ENCODE results near the gene CRYL1. TPM values are rescaled to one million over a fixed set of nuclear protein-coding genes. Genes with fewer than 3 reads are reported as not detected.
A peak's percentile ranks its signal among the peaks of the same experiment; 100 is the strongest.

The CRYL1 gene
- total and polyA plus RNA-seq, 2 of the 4 experiments (the other 2 are of a cell fraction), result 11.7 to 16.4 TPM

DNA sequence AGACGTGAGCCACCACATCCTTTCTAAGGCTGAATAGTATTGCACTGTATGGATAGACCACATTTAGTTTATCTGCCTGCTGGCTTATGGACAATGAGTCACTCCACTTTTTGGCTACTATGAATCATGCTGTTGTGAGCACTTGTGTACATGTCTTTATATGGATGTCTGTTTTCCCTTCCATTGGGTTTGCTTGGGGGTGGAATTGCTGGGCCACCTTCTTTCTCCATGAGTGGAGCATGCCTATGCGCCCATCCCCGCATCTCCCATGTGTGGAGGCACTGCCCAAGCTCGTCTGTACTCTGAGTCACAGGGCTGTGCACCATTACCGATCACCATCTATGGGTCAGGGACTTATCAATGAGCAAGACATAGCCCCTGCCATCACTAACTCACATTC is 166.3 kb downstream of the CRYL1 start:
- Histone ChIP-seq H3K4me3 (ENCODE audit: insufficient read depth, low read depth, low read length) (no peak overlapping the region), H3K4me1 (ENCODE audit: control insufficient read depth, insufficient read depth, low read length) (peaks cover 5% of the 10 kb centered on the region), H4K5ac (ENCODE audit: low read depth, low read length) (0 out of 2 replicates have a peak overlapping the region, but pooled peaks have one; percentile 6), H3K23ac (ENCODE audit: low read depth, low read length) (peak overlapping the region; percentile 69; the same call in 1 of the 2 replicates), H3K56ac (ENCODE audit: extremely low read depth, insufficient read depth, low read length) (peak overlapping the region; percentile 5; the same call in 1 of the 2 replicates), H3K4ac (ENCODE audit: low read depth, low read length) (peak overlapping the region; percentile 88), H3K36me3 (ENCODE audit: control insufficient read depth, insufficient read depth, low read length) (no peaks in the 10 kb centered on the region), H2BK20ac (ENCODE audit: low read depth, low read length) (peak overlapping the region; percentile 95), H3K4me2 (ENCODE audit: low read depth, low read length) (no peak overlapping the region), H2AK5ac (ENCODE audit: low read depth, low read length) (peak overlapping the region; percentile 73), H3K27me3 (ENCODE audit: control insufficient read depth, insufficient read depth, low read length) (peaks cover 4% of the 10 kb centered on the region), H4K20me1 (ENCODE audit: insufficient read depth, low read length) (no peaks in the 10 kb centered on the region), H4K8ac (ENCODE audit: low read depth in 2 of 2, low read length in 2 of 2) (peak overlapping the region; percentile 33 to 78; a peak in 3 of 4 replicates), H4K91ac (ENCODE audit: insufficient read depth, low read depth, low read length) (peak overlapping the region; percentile 89), H3K14ac (replicated peaks; ENCODE audit: low read depth, low read length) (peak overlapping the region; percentile 61), H2BK5ac (ENCODE audit: low read depth, low read length, poor library complexity, severe bottlenecking) (peak overlapping the region; percentile 67), H2BK120ac (ENCODE audit: low read depth, low read length) (peak overlapping the region; percentile 94), H3K27ac (ENCODE audit: insufficient read depth, low read length) (peak overlapping the region; percentile 8; the same call in 1 of the 2 replicates), H3K9me1 (ENCODE audit: insufficient read depth, low read length) (peaks cover 16% of the 10 kb centered on the region), H3K18ac (ENCODE audit: low read depth, low read length) (peak overlapping the region; percentile 39; the same call in 1 of the 2 replicates), H2AK9ac (replicated peaks; ENCODE audit: low read depth, low read length, poor library complexity) (peak overlapping the region; percentile 83), H3K9ac (ENCODE audit: low read depth, low read length) (no peak overlapping the region), H3K79me1 (ENCODE audit: low read depth in 1 of 2, low read length in 2 of 2) (no peaks in the 10 kb centered on the region), H2BK15ac (ENCODE audit: low read depth, low read length) (peak overlapping the region; percentile 92; the same call in 2 of the 3 replicates), H3K9me3 (ENCODE audit: control insufficient read depth, insufficient read depth, low read length) (no peaks in the 10 kb centered on the region), H2AFZ (replicated peaks; ENCODE audit: low read length, poor library complexity) (peak overlapping the region; percentile 76)
- intact Hi-C loops (cut with micrococcal nuclease) (loop anchor here (1.0 to 10.0 kb wide), 2 partner anchors 61 to 105 kb away; no protein-coding TSS in a partner anchor), in situ Hi-C loops (cut with MboI; ENCODE audit: low sequenced_read_pairs) (no loop called here), dilution Hi-C loops (cut with HindIII; ENCODE audit: low sequenced_read_pairs, unreplicated experiment) (no loop called here)
- POLR2A ChIA-PET (ENCODE audit: unreplicated experiment), result no interaction called here
- no TSS peak for BruUV-seq (replicated peaks)
- CTCF ChIA-PET, result interaction anchor here (0.9 kb wide), 1 partner anchor 133 kb away, joined by 3 read pairs; no protein-coding TSS in a partner anchor
- no CpG with 5 or more reads among the region's 5 CpGs for WGBS, 2 experiments (ENCODE audit: extremely low coverage in 2 of 2, insufficient read length in 1 of 2)
- peak; percentile 95 for ATAC-seq (ENCODE audit: low read depth)
- peak; percentile 99 for DNase-seq
- TF ChIP-seq, protein P1, sequence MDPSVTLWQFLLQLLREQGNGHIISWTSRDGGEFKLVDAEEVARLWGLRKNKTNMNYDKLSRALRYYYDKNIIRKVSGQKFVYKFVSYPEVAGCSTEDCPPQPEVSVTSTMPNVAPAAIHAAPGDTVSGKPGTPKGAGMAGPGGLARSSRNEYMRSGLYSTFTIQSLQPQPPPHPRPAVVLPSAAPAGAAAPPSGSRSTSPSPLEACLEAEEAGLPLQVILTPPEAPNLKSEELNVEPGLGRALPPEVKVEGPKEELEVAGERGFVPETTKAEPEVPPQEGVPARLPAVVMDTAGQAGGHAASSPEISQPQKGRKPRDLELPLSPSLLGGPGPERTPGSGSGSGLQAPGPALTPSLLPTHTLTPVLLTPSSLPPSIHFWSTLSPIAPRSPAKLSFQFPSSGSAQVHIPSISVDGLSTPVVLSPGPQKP (IDR thresholded peaks at IDR 0.05; ENCODE audit: borderline replicate concordance, low read depth, low read length), result no peak
- TF ChIP-seq BHLHE40 (IDR thresholded peaks at IDR 0.05; ENCODE audit: low read depth, low read length) (peak; percentile 25; the same call in 1 of the 2 replicates), CEBPB (IDR thresholded peaks at IDR 0.05; ENCODE audit: low read depth, low read length) (peak; percentile 61), RFX5 (IDR thresholded peaks at IDR 0.05; ENCODE audit: low read depth, low read length) (no peak), MAFK (IDR thresholded peaks at IDR 0.05; ENCODE audit: low read depth, low read length) (no peak), CHD1 (IDR thresholded peaks at IDR 0.05; ENCODE audit: low read depth, low read length) (no peak), FOS (IDR thresholded peaks at IDR 0.05; ENCODE audit: low read depth, low read length) (peak; percentile 93), RAD21 (IDR thresholded peaks at IDR 0.05; ENCODE audit: low read length) (no peak), MXI1 (IDR thresholded peaks at IDR 0.05; ENCODE audit: borderline replicate concordance, low read depth, low read length) (no peak), MAZ (IDR thresholded peaks at IDR 0.05; ENCODE audit: borderline replicate concordance, low read depth, low read length) (0 out of 2 replicates have a peak, but pooled peaks have one; percentile 13)
- TF ChIP-seq, protein P2, sequence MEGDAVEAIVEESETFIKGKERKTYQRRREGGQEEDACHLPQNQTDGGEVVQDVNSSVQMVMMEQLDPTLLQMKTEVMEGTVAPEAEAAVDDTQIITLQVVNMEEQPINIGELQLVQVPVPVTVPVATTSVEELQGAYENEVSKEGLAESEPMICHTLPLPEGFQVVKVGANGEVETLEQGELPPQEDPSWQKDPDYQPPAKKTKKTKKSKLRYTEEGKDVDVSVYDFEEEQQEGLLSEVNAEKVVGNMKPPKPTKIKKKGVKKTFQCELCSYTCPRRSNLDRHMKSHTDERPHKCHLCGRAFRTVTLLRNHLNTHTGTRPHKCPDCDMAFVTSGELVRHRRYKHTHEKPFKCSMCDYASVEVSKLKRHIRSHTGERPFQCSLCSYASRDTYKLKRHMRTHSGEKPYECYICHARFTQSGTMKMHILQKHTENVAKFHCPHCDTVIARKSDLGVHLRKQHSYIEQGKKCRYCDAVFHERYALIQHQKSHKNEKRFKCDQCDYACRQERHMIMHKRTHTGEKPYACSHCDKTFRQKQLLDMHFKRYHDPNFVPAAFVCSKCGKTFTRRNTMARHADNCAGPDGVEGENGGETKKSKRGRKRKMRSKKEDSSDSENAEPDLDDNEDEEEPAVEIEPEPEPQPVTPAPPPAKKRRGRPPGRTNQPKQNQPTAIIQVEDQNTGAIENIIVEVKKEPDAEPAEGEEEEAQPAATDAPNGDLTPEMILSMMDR (conservative IDR thresholded peaks at IDR 0.05; ENCODE audit: low read depth, low read length), result no peak
- TF ChIP-seq, protein P3, sequence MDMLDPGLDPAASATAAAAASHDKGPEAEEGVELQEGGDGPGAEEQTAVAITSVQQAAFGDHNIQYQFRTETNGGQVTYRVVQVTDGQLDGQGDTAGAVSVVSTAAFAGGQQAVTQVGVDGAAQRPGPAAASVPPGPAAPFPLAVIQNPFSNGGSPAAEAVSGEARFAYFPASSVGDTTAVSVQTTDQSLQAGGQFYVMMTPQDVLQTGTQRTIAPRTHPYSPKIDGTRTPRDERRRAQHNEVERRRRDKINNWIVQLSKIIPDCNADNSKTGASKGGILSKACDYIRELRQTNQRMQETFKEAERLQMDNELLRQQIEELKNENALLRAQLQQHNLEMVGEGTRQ (IDR thresholded peaks at IDR 0.05; ENCODE audit: low read depth, low read length), result no peak
